ENCODE data around the gene SERPINB12.

SERPINB12 gene

DNA sequence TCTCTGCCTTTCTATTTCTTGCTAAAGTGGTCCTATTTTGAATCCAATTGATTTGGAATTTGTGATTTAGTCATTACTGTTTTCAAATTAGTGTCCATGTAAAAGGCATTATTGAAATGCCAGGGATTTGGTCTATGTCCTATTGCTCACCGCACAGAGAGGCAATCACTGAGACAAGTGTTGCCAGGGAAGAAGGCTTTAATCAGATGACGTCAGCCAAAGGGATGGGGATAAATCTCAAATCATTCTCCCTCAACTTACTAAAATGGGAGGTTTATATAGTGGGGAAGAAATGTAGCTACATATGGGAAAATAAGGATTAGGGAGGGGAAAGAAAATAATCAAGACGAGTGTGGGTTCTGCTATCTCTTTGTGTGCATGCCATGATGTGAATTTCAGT is 9.6 kb downstream of the SERPINB12 start:
- DNase-seq: no peak

DNA sequence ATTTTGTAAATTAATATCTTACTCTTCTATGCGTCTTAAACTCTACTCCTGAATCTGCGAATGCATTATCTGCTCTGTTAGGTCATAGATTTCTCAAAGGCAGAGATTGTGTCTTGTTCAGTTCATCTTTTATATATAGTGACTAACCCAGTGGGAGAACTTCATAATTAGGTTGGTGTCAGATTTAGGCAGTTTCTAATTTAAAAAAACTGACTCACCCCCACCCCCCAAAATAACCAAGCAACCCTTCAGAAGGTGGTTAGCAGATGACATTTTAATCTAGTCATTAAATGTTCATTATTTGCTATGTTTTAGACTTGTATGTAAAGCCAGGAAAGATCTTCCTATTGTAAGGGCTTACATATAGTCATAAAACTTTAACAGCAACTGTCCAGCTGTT is 10.4 kb downstream of the SERPINB12 start:
- DNase-seq: no peak

DNA sequence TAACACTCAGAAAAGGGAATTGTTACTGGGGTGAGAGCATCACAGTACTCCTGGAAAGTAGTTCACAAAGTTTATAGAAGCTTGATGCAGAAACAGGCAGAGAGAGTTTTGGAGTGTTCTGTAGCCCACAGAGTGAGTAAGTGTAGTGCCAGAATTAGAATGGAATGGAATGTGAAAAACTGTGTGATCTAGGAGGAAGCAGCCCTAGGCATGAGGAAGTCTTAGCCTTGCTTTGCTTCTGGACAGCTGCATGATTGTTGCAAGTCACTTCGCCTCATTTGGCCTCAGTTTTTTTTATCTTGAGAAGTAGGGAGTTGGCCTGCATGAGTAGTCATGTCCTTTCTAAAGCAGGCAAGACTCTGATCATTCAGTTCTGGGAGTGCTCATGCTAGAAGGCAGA is 10.9 kb downstream of the SERPINB12 start:
- DNase-seq: no peak

DNA sequence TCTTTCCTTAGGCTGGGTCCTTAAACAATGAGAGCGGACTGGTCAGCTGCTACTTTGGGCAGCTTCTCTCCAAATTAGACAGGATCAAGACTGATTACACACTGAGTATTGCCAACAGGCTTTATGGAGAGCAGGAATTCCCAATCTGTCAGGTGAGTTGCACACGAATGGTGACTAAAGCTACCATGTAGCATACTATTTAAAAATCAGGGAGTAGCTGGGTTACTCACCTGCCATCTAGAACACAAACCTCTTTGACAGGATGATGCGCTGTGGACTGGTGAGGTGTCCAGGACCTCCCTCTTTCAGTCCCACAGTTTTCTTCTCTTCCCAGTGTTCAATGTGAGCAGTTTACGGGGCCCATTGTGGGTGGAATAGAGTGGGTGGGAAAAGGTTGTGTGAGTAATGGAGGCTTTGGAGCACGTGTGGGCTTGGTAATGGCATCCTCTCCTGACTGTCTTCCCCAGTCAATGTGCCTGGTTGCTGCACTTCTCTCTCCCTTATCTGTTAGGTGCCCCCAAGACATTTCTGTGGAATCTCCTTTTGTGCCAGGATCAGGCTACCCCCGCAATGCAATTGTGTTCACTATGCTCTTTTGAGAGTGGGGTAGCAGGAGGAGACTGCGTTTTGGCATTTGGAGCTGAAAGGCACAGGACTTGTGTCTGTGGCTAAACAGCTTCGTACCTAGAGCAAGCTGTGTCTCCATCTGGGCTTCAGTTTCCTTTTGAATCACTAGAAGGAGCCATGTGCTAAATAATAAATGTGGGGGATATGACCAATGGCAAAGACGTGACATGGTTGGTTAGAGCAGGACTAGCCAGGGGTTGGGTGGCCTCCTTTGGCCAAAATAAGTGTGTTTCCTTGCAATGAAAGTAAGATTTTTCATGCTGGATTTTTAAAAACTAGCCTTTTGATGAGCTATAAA is 17.7 kb downstream of the SERPINB12 start:
- no peak for DNase-seq

DNA sequence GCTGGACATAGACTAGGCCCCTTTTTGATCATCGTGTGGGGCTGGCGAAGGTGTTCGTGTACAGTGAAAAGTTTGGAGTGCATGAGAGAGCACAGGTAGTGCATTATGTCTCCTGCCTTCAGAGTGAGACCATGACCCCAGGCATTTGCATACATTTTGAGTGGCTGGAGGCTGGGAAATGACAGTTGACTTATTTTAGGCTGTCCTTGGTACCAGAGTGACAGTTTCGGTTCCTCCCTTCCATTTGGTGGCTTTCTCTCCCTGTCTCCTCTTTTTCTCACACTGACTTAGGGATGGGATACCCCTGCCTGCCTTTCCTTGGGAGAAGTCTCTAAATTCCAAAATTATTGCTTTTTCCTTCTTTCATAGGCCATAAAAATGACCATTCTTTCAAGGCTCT is 20.1 kb downstream of the SERPINB12 start:
- no peak for DNase-seq

DNA sequence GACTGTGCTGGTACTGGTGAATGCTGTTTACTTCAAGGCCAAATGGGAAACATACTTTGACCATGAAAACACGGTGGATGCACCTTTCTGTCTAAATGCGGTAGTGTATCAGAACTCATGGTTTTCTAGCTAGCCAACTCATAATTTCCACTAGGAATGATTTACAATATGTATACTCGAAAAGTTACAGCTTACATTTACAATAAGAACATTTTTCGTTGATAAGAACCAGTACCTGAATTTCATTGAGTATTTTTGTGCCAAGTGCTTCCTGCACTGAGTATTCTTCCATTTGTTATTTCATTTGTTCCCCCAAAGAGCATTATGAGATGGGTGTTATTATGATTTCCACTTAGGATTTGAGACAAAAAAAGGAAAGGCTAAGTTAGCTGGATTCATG is 21.9 kb downstream of the SERPINB12 start:
- DNase-seq: no peak

DNA sequence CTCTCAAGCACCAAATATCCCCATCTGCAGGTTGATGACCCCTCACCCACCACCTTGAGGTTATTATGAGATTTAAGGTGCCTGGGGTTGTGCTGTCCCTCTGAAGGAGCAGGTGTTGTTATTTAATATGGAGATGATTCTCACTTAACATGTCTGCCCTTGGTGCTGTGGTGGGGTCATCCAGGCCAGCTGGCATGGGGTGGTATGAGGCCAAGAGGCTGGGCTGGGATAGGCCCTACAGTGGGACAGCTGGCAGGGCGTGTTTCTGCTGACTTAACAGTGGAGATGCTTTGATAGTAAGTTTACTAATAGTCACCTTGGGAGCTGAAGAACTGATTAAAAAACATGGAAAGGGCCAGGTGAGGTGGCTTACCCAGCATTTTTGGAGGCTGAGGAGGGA is 22.4 kb downstream of the SERPINB12 start:
- no peak for DNase-seq

DNA sequence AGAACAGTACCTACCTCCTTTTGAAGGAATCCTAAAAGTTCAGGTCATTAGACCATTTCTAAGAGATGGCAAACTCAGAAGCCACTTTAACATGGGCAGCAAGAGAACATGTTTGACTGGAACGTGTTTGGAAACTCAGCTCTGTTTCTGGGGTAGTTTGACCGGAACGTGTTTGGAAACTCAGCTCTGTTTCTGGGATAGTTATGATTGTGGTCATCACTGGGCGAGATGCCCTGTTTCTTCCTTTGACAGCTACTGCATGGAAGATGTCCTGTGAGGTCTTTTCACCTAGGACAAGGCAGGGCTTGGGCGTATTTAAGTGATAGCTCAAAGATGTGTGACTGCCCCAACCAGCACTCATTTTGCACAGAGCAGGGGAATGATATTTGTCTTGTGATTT is 25.1 kb downstream of the SERPINB12 start:
- no peak for DNase-seq

DNA sequence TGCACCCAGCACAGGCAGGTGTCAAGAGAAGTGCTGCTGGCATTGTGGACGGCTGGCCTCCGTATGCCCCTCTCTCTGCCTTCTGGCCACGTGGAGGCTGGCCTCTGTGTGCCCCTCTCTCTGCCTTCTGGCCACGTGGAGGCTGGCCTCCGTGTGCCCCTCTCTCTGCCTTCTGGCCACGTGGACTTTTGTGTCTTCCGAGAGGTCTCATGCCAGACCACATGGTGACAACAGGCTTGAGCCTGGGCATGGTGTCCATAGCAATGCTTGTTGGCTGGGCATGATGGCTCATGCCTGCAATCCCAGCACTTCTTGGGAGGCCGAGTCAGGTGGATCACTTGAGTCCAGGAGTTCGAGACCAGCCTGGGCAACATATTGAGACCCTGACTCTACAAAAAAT is 25.7 kb downstream of the SERPINB12 start:
- DNase-seq: no peak

DNA sequence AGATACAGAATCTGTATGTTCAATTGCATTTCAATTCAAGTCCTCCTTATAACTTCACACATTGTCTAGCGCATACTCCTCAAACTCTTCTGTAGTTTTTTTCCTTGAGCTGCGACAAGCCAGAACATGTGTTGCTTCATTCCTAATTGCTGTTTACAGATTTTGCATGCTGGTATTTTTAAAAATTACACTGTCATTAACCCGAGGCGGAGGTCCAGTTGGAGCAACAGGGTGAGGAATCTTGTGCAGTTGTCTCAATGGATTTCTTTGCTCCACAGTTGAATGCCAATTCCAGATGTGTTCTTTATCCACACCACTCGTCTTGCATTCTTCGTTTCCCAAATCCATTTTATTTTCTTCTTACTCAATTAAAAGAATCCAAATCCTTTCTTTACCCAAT is 28.6 kb downstream of the SERPINB12 start:
- no peak for DNase-seq

DNA sequence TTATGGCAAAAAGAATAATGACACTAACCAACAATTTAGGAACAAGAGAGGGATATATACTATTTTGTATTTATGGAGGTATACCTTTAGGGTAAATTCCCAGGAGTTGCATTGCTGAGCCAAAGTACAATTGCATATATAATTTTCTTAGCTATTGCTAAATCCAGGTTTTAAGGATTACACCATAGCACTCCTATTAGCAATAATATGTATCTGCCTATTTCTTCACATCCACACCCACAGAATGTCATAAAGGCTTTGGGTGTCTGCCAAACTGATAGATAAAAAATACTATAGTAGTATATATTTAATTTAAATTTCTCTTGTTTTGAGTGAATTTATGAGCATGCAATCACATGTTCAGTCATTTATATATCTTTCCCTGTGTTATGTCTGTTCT is 33.5 kb downstream of the SERPINB12 start:
- DNase-seq: no peak

DNA sequence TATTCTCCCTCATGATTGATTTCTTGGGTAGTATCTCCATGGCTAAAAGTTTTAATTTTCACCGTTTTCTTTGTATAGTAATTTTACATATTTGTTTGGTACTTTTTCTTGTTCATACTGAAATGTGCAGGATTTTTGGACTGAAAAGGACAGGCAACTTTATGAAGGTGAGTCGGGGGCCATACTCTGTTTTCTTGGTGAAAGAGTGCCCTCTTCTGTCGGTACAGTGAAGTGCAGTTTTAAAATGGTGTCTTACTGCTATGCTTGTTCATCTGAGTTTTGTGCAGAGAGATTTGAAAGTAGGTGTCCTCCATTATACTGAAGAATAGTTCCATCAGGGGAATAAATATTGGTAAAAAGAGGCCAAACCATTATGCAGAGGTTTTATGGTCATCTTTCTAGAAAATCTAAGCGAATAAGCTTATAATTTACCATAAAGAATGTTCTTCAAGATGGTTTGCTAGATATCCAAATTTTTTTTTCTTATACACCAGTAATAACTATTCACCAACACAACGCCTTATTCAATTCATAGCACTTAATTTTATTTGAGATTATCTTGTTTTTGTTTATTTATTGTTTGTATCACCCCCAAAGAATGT is 36.3 kb downstream of the SERPINB12 start:
- DNase-seq: no peak

DNA sequence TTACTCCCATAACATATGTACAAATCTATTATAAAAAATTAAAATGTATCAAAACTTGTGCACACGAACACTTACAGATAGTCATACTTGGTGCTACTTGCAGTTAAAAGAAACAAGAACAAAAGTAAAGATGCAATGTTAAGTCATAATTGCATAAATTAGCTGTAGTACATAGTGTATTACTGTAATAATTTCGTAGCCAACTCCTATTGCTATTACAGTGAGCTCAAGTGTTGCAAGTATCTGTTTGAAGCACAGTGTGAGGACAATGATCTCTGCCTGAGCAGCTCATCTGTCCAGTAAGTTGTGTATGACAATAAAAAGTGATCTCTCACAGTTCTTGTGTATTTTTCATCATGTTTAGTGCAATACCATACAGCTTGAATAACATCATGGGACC is 37.4 kb downstream of the SERPINB12 start:
- DNase-seq: no peak

DNA sequence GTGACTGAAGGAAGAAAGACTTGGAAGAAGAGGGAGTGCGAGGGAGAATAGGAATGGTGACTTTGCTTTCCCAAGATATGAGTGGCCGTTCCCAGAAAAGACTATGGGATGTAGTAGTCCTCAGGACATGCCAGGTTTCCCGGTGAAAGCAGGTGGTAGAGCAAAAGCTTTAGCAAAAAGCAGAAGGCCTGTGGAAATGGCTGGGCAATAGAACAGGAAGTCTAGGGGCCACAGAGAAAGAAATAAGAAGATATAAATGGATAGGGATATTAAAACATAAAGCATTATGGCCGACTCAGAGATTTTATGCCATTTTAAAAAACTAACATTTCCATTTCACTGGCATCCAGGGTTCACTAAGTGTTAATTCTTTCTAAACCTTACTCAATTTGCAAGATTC is 43.8 kb downstream of the SERPINB12 start:
- no peak for DNase-seq

DNA sequence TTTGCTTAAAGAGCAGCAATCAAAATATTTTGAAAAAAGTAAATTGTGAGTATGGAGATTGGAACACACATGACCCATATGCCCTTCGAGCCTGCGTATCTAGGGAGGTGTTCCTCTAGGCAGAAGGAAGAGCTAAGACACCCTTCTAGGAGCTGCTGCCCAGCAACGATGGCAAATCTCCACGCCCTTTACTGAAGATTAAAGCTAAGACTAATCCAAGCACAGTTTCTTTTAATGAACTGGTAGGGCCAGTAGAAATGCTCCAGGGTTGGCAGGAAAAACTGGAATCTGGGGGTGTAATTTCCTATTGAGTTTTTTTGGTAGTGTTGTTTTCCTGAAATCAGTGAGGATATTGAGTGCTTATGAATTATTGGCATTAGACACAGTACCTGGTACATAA is 44.3 kb downstream of the SERPINB12 start:
- DNase-seq: no peak

DNA sequence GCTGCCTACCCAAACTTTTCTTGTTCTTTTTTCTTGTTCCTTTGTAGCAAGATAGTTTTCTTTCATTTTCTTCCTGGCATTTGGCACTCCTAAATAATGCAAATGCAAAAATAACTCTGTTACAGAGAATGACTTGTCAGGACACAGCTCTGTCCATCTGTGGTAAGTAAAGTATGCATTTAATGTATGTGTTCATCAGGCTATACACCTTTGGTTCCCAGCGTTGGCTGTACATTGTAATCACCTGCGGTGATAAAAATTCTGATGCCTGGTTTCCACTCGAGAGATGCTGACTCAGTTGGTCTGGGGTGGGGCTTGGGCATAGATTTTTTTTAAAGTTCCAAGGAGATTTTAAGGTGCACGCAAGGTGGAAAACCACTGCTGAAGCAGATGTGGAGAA is 44.8 kb downstream of the SERPINB12 start, which contains the start of gene SERPINB13:
SERPINB13 (plus strand) TSS at position 378 of the 400 bp plus-strand sequence. CDS start 1,325 bp downstream, outside the sequence.
- no peak for DNase-seq

DNA sequence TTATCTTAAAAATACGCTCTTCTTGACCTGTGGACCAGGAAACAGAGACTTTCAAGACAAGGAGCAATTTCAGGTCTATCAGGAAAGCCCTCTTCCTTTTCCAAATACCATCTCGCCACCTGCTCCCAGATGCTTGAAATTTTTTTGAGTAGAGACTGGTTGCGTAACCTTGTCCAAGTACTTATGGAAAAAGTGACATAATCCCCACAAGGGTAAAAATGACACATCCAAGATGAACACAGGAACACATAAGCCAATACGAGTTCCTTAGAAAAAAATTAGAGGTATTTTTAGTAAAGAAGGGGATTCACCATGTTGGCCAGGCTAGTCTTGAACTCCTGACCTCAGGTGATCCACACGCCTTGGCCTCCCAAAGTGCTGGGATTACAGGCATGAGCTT is 46.7 kb downstream of the SERPINB12 start:
- no peak for DNase-seq

DNA sequence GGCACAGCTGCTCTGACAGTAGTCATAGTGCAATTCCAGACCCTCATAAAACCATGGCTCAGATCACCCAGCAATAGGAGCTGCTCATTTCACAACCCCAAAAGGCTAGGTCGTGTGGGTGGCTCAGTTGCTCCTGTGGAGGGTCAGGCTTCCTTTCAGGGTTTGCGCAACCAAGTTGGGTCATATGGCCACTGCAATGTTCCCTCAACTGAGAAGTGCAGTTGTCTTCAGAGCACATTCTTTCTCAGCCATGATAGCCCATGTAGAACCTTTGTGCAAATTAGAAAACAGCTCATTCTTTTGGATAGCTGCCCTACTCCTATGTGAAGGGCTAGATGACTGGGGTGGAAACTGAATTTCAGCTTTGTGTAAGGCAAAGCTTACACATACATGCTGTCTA is 48.2 kb downstream of the SERPINB12 start:
- DNase-seq: no peak

DNA sequence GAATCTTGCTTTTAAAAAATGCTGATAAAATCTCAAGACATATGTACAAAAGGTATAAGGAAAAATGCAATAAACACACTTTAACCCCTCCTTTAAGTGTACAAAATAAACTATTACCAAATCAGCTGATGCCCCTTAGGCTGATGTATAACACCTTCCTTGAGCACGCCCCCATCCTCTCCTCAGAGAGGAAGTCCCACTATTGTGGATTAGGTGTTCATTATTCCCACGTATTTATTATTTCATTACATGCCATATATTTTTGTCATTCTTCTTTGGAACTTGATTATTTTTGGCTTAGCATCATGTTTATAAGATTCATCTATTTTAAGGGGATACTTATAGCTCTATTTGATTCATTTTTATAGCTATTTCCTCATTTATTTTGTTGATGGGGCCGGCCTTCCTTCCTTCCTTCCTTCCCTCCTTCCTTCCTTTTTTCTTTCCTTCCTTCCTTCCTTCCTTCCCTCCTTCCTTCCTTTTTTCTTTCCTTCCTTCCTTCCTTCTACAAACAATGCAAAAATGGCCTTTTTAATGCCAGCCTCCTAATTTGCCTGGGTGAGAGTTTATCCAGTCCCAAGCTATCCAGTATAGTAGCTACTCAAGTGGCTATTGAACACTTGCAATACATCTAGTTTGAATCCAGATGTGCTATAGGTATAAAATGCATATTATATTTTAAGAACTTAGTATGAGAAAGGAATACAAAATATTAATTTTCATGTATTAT is 49.0 kb downstream of the SERPINB12 start:
- DNase-seq: no peak

DNA sequence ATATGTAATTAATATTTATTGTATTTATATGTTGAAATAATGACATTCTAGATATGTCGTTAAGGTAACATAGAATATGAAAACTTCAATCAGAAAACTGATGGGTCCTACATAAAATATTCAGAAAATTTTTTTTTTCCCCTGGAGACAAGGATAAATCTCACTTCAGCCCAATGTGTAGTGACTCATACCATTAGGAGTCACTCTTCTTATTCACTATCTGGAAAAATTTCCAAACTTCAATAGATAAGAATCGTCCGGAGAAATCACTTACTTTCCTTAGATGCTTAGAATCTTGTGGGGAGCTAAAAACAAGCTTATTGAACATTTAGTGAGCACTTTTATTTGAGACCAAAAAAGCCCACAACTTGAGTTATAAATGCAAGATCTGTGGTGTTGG is 49.6 kb downstream of the SERPINB12 start:
- DNase-seq: no peak

DNA sequence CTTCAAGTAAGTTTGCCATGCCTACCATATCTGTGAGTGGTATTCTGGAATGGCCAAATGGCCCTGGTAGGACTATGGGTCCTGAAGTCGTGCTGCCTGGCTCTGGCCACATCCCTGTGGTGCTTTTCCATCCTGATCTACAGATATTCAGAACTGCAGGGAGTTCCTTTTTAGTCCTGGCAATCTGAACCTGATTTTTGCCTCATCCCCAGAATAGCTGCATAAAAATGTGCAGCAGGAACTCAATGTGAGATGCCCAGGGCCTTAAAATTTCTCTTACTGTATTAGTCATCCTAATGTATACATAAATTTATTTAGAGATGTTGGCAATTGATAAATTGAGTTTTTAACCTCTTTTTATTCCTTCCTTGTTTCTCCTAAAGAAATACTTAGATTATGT is 50.3 kb downstream of the SERPINB12 start:
- DNase-seq: no peak

DNA sequence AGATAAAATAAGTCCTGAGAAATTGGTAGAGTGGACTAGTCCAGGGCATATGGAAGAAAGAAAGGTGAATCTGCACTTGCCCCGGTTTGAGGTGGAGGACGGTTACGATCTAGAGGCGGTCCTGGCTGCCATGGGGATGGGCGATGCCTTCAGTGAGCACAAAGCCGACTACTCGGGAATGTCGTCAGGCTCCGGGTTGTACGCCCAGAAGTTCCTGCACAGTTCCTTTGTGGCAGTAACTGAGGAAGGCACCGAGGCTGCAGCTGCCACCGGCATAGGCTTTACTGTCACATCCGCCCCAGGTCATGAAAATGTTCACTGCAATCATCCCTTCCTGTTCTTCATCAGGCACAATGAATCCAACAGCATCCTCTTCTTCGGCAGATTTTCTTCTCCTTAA is 54.8 kb downstream of the SERPINB12 start:
- DNase-seq: no peak

DNA sequence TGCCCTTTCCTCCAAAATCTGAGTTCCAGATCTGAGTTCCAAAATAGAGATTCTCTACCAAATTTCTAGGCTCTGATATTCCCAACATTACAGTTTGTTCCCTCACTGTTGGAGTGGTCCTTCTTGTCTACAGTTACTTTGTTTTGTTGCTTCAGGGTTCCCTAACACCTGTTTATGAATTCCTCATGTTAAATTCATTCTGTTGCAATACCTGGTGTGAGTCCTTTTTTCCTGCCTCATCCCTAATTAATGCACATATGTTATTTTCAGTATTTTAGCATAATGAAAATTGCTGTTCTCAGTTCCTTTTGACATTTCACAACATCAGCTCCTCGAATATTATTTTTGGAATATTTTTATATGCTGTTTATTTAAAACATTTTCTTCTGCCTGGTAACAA is 61.2 kb downstream of the SERPINB12 start:
- DNase-seq: no peak

DNA sequence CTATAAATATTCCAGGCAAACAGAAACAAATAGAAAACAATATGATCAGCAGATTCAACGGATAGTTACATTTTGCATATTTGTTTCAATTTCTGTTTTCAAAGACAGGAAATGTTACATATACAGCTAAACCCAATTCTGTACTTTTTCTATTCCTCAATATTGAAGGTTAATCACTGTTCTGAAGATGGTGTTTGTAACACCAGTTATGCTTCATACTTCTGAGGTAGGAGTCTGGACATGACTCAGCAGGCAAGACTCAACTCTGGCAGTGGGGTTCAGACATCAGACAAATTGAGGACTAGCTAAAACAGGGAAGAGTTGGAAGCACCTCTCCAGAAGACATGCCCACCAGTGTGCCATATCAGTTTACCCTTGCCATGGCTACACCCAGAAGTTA is 61.6 kb downstream of the SERPINB12 start:
- no peak for DNase-seq
